HuH-7 (cell line): ENCODE data around the gene ADAMTS7.
"Not testable (repeated sequence)": the region's sequence is repeated elsewhere in the genome, so short reads cannot be mapped to it uniquely, and the experiment has no call there.

Source experiments
- DNase-seq: peaks from one replicate; pipeline ENCODE4 v3.0.0; 2011; ENCODE audit warnings: low spot score

ADAMTS7 gene

DNA sequence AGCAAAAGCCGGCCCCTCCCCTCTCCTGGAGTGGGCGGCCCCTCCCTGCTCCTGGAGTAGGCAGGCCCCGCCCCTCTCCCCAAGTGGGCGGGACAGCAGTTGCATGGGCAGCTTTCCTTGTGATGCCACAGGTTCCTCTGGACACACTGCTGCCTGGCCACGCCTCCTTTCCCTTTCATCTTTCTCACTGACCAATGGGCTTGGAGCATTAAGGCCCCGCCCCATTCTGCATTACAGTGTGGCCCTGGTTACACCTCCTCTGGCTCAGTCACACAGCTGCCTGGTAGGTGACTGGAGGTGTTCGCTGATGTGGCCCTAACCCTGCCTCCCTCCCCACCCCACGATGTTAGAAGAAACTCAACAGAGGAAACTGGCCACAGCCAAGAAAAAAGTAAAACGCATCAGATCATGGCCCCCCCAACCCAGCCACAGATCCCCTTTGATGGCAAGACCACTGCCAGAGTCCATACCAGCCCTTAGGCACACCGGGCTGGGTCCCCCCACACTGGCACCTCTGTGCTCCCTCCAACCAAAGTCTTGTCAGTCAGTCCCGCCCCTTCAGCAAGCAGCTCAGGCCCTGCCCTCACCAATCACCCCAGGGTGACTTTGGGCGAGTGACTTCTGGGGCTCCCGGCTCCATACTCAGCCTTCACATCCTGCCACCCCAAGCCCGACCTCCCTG lies 84.3 kb downstream of the ADAMTS7 start:
- no peak for DNase-seq

- not testable (repeated sequence) for DNase-seq
Observed at GRCh38 chr15:78719819-78720450, 91.3 kb downstream of the ADAMTS7 start.

- DNase-seq: no peak
Observed at GRCh38 chr15:78718837-78719236, 92.4 kb downstream of the ADAMTS7 start.

DNA sequence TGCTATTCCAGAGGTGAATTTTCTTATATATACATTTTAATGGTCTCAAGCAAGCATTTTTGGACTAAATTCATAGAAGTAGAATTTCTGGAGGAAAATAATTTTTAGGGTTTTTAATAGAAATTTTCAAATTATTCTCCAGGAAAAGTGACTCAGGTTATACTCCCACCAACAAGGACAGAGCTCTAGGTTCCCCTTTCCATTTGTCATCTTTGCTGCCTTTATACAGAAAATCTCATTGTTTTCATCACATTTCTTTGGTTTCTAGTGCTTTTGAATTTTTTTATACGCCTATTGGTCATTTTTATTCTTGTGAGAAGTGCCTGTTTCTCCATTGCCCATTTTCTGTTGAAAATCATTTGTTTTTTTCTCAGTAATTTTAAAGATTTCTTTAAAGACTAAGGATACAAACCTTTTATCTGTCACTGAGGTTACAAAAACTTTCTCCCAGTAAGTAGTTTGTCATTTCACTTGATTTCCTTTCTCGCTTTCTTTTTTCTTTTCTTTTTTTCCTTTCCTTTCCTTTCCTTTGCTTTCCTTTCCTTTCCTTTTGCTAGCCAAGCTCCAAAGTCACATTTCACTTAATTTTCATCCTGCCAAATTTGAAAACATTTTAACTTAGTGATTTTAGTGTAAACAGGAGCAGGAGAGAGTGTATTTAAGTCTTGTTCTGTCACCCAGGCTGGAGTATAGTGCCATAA lies 93.2 kb downstream of the ADAMTS7 start:
- no peak for DNase-seq

- no peak for DNase-seq
Observed at GRCh38 chr15:78716651-78717050, 94.6 kb downstream of the ADAMTS7 start.

DNA sequence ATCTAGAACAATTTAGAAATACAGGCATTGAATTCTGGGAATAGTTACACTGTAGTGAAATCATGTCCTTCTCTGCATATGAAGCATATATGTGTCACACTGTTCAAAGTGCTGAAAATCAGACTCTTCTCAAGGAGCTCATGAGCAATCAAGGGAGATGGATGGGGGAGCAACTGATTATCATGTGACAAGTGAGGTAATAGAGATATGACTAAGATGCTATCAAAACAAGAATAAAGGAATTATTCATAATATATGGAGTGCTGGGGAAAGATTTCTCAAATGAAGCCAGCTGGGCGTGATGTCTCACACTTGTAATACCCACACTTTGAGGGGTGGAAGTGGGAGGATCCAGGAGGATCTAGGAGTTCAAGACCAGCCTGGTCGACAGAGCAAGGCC lies 95.3 kb downstream of the ADAMTS7 start:
- DNase-seq: no peak

DNA sequence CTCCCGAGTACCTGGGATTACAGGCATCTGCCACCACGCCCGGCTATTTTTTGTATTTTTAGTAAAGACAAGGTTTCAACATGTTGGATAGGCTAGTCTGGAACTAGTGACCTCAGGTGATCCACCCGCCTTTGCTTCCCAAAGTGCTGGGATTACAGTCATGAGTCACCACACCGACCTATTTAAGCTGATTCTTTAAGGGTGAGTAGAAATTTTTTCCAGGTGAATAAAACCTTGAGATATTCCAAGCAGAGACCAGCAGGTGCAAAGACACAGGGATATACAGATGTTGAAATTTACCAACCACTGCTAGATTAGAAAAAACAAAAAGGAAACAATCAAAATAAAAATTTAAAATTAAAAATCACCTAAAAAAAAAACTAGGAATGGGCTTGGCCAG lies 95.8 kb downstream of the ADAMTS7 start:
- no peak for DNase-seq

DNA sequence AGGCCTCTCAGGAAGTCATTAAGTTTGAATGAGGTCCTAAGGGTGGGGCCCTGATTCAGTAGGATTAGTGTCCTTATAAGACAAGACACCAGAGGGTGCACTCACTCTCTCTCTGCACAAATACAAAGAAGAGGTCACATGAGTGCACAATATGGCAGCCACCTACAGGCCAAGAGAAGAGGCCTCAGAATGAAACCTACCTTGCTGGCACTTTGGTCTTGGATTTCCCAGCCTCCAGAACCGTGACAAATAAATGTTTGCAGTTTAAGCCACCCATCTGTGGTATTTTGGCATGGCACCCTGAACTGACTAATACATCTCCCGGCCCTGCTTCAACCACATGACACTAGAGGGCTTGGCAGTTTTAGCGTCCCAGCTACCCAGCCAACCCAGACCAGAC lies 96.4 kb downstream of the ADAMTS7 start:
- no peak for DNase-seq

DNA sequence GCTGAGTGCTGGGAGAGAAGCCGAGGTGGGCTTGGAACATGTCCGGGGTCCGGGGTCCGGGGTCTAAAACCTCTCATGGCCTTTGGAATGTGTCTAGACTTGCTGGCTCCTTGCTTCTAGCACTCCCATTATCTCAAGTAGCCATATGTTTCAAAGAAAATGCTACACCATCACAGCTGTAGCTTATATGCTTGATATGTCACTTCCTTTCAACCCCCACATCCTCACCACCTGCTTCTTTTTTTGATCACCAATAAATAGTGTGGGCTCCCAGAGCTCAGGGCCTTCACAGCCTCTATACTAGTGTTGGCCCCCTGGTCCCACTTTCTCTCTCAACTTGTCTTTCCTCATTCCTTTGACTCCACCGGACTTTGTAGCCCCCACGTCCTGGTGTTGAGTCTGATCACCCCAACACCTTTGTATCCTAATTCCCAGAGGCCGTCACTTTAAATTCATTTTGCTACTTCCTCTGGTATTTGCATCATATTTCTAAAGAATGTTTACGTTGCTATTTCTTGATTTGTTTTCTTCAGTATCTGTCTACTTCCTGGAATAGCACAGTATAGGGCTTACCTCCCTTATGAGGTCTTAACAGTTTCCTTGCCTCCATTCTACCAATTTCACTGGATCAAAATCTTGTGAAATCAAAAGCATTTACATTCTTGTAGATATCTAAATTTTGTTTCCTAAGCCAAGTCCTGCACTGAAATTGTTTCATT lies 98.3 kb downstream of the ADAMTS7 start:
- DNase-seq: no peak

DNA sequence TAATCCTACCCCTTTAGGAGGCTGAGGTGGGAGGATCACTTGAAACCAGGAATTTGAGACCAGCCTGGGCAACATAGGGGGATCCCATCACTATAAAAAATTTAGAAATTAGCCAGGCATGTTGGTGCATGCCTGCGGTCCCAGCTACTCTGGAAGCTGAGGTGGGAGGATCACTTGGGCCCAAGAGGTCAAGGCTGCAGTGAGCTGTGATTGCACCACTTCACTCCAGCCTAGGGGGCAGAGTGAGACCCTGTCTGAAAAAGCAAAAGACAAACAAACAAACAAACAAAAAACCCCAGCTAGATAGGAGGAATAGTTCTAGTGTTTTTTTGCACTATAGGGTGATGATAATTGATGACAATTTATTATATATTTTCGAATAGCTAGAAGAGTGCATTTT lies 99.6 kb downstream of the ADAMTS7 start:
- DNase-seq: no peak

DNA sequence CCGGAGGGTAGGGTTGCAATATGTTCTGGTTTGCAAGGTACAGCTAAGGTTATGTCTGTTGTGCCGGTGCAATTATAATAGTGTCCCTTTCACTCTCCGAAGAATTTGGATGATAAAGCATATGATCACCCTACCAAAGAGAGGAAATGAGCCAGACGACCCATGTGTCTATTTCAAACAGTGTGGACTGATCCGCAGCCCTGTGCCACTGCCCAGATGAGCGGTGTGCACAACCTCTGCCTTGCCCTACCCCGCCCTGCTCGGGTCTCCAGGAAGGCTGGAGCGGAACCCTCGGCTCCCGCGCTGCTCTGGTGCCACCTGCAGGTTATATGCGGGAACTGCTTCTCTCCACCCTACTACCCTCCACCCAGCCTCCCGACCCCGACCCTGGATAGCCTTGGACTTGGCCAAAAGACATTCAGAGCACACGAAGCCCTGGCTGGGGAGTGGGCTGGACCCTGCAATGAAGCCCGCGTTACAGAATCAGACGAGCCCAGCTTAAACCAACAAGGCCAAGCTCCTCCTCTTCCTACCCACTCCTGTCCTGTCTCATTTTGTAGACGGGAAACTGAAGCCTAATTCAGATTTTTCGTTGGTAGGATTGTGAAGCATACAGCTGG lies 101.9 kb downstream of the ADAMTS7 start:
- DNase-seq: peak; percentile 75
